RPMI7951 (cell line): ENCODE data around the gene VPS39. TPM values are rescaled to one million over a fixed set of nuclear protein-coding genes. Genes with fewer than 3 reads are reported as not detected.

Experiments
- DNase-seq: peaks from one replicate; pipeline ENCODE4 v3.0.0-alpha.2; 2012; ENCODE audit warnings: low read depth
- total RNA-seq: library from RNA; depleted of rRNA; stranded (reverse); fragments of >200 nt; shearing (Covaris generic); gene quantifications from 2 replicates; pipeline ENCODE4 v1.2.3, GENCODE V29; 2014

Gene VPS39
- total RNA-seq, 1 experiment from 2014 or later: 29.0 TPM

DNA sequence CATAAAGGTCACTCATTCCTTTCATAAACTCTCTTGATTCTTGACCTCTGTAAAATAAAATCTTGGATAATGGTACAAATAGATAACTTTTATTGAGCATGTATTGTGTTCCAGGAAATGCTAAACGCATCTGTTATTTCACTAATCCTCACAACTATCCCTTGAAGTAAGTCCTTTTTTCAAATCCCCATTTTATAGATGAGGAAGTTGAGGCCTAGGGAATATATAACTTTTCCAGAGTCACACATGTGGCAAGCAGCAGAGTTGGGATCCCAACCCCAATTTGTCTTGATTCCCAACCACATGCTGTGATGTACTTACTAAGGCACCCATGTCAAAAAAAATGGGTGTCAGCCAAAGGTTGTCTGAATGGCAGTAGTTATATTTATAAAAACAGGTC lies 6.3 kb downstream of the VPS39 start:
- no peak for DNase-seq

DNA sequence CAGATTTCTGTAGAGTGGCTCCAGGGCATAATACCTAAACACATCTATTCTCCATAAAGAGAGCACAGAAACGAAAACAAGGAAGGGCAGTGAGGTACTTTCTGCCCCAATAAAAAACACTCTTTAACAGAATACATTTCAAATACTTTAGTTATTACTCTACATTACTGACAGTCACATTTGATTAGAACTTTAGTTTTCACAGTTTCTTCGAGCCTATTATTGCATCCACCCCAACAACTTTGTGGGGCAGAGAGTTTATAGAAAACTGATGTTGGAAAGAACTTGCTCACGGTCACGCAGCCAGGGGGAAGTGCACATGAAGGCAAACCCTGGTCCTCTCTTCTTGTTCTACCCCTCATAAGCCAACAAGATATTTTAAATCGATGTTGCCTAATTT lies 9.0 kb downstream of the VPS39 start:
- DNase-seq: no peak

DNA sequence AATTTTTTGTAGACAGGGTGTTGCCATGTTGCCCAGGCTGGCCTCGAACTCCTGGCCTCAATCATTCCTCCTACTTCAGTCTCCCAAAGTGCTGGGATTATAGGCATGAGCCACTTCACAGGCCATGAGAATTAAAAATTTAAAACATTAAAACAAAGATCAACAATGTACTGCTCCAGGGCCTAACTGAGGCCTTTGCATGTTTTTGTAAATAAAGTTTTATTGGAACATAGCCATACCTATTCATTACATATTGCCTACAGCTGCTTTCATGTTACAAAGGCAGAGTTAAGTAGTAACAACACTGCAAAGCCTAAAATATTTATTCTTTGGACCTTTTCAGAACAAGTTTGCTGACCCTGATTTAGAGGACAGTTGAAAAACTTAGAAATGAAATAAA lies 9.6 kb downstream of the VPS39 start:
- no peak for DNase-seq

DNA sequence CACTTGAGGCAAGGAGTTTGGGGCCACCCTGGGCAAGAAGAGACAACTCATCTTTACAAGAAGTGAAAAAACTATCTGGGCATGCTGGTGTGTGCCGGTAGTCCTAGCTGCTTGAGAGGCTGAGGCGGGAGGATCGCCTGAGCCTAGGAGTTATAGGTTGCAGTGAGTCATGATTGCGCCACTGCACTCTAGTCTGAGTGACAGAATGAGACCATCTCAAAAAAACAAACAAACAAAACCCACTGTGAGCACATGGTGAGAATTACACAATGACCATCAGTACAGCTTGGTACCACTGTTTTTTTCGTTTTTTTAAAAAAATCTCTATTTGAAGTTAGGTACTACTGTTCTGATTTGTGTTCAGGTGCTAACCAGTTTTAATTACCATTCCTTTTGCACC lies 13.6 kb downstream of the VPS39 start:
- peak; percentile 26 for DNase-seq

DNA sequence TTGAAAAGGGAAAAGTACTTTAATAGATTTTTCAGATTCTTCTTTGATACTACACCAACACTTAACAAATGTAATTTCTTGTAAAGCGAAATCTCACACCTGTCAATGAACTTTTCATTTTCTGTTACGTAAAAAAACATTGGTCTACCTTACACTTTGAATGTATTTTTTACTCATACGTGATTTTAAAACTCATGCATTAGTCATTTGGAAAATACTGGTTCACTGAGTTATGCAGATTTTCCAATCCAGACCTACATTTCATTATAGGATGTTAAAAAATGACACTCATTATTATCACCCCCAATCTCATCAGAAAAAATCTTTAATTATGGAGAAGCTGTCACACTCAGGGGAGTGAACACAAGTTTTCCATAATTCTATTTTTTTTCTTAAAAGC lies 14.7 kb downstream of the VPS39 start:
- DNase-seq: no peak

DNA sequence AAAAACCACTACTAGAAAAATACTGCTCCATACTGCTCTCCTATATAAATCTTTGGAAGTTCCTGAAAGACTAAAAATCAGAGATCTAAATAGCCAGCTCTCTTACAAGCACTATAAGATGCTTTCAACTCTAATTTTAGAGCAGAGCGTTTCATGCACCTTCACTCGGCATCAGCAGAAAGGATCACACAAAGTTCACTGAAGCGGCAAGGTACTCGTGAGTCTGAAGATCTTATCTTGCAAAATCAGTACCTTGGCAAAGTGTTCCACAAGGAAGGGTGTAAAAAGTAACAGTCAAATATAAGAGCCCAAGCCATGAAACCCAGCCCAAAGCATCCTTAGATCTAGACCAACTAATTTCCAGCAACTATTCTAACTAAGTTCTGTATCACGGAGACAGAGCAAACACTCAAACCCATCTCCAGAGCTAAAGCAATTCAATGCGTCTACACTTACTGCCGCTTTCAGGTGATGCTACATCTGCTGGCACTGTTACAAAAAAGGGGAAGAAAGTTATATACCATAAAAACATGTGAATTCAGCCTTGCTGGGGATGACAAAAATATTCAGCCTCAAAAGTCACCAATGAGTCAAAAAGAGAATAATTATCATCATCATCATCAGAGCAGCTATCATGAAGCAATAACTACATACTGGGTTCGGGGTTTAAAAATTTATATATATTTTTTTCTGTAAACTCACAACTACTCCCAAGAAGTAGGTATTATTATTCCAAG lies 16.3 kb downstream of the VPS39 start:
- DNase-seq: no peak

DNA sequence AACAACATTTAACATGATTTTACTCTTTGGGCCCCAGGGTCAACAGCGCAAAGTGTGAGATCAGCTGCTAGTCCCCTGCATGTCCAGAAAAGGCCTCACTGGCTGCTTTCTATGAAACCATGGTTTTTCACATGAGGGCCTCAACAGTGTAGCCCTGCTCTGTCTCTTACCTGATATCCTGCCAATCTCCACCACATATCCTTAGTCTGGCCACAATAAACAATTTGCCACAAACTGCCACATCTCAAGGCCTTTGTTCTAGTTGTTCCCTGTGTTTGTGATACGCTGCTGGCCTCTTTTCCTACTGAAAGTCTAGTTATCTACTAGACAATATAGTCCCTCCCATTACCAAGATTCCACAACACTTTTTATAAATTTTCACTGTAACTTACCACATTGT lies 17.7 kb downstream of the VPS39 start:
- DNase-seq: no peak

DNA sequence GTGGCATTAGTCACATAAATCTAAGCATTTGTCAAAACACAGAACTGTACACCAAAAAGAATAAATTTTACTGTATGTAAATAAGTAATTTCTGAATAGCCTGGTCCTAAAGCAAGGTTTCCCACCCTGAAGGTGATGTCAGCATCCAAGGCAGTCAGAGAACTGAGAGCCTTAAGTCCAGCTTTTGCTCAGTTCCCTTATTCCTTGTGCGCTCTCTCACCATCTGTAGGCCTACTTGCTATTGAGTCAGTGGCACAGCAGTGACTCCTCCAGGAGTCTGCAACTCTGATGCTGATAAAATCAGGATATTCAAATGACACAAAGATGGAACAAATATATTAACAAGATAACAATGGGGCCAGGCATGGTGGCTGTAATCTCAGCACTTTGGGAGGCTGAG lies 22.3 kb downstream of the VPS39 start:
- no peak for DNase-seq

DNA sequence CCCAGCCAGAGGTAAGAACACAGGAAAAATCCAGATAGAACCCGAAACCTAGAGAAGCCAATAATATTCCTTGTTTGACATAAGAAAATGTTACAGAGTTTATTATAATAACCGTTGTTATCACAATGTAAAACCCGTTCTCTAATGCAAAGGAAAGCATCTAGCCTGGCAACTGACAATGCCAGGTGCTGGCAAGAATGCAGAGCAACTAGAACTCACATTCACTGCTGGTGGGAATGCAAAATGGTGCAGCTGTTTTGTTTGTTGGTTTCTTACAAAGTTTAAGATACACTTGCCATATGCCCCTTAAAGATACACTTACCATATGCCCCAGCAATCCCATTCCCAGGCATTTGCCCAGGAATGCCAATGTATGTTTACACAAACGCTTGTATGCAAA lies 23.4 kb downstream of the VPS39 start:
- no peak for DNase-seq

DNA sequence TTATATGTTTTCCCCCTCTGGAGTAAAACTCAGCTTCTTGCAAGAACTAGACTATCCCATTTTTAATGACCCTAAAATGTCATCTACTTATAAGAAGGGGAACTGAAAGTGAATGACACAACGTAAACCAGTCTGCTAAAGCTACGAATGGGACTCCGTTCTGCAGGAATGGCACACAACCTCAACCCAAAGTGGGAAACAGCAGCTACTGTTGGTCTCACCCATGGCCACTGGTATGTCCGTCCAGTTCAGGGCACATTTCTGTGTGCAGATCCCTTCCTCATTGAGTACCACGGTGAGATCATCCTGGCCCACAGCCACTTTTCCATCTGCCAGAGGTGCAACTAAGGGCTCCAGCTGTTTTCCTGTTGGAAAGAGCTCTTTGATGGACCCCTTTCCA lies 23.8 kb downstream of the VPS39 start:
- DNase-seq: no peak

DNA sequence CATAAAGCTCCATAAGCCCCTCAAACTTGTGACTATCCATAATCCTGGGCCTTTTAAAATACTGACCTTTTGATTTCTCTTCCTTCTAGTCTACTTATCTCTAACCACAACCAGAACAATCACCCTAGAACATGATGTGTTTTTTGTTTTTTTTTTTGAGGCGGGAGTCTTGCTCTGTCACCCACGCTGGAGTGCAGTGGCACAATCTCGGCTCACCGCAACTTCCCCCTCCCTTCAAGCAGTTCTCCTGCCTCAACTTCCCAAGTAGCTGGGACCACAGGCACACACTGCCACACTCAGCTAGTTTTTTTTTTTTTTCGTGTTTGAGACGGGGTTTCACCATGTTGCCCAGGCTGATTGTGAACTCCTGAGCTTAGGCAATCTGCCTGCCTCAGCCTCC lies 25.1 kb downstream of the VPS39 start:
- no peak for DNase-seq

DNA sequence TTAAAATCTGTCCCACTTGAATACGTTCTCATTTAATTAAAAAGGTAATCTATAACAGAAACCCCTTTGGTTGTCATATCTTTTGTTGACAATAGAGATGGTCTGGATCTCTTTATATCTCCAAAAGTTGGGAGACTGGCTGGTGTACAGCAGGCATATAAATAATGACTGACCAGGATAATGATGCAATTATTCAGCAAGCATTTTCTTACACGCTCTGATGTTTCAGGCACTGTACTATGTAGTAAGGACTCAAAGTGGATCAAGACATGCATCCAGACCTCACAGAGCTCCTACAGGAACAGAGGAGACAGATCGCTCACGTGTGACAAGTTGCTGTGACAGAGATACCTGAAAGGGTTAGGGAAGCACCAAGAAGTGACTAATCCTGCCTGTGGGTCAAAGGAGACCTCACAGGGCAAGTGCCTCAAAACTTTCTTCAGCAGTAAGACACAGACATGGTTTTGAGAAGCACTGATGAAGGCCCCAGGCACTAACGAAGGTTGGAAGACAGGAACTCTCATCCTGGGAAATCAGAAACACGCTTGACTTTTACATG lies 25.7 kb downstream of the VPS39 start:
- DNase-seq: no peak

DNA sequence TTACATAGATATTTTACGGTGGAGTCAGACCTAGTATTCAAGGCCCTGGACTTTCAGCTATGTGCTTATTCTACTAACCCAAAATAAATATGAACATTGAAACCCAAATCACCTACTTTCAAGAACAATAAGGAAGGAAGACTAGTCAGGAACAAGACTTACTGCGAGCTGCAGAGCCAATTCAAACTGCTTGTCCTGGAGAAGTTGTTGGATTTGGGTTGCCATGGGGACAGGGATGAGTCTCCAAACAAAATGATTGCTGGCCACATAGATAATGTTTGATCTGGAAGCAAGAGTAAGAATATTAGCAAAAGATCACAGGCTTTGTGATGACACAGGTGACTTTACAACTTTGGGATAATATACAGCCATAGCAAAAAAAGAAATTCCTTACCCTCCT lies 30.0 kb downstream of the VPS39 start:
- DNase-seq: no peak

DNA sequence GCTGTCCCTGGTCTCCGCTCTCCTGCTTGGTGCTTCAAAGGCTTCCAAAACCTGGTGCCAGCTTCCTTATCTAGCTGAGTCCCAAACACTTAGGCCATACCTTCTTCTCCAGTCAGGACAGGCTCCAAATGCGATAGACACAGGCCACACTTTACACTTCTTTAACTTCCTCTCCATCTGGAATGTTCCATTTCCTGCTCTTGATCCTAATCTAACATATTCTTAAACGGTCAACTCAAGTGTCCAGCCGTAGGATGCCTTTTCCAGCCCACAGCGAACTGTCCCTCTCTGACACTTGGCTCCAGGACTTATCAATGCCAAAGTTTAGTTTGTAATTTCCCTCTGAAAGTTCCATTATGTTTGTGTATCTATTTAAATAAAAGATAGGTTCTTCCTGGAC lies 32.4 kb downstream of the VPS39 start:
- DNase-seq: no peak

DNA sequence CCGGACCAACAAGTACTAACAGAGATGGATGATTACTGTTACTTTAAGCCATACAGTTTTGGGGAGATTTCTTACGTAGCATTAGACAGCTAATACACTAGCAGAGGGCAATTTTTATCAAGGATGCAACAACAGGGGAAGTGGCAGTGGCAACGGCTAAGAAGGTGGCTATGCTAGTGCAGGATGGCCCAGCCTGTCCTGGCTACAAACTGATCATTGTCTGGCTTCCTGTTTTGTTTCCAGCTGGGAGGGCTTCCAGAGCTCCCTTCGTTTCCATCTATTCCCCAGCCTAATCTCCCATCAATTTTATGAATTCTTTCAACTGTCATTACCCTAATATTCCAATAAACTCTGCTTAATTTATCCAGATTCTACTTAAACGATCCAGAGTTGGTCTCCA lies 35.6 kb downstream of the VPS39 start:
- DNase-seq: no peak

DNA sequence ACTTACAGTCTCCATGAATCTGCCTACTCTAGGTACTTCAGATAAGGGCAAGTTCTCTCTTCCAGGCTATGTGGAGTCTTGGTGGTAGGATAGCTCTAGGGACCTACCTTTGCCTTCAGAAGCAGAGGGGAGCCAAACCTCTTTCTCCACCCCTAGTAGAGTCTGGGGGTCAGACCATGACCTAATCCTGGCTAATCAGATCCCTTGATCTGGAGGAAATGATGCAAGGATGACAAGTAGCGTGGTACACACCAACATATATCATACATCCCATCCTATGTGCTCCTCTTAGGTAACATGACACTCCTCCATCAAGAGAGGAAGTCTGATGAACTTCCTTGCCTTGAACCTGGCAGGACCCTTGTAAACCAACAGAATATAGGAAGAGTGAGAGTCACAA lies 36.3 kb downstream of the VPS39 start:
- no peak for DNase-seq

DNA sequence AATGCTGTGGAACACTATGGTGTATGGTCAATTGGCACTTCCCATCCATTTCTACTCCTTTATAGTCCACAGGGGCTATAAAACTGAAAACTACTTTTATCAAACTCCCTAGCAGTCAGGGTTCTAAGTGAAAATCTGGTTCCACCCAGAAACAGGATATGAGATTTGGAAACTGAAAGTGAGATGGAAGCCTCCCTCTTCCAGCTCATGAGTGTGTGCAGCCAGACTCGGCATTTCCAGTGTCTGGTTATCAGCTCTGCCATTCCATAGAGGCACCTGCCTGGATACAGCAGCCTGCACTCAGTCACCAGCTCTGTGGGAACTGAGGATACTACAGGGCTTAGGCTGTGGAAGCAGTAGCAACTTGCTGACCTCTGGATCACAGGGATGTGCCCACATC lies 37.0 kb downstream of the VPS39 start:
- DNase-seq: no peak

DNA sequence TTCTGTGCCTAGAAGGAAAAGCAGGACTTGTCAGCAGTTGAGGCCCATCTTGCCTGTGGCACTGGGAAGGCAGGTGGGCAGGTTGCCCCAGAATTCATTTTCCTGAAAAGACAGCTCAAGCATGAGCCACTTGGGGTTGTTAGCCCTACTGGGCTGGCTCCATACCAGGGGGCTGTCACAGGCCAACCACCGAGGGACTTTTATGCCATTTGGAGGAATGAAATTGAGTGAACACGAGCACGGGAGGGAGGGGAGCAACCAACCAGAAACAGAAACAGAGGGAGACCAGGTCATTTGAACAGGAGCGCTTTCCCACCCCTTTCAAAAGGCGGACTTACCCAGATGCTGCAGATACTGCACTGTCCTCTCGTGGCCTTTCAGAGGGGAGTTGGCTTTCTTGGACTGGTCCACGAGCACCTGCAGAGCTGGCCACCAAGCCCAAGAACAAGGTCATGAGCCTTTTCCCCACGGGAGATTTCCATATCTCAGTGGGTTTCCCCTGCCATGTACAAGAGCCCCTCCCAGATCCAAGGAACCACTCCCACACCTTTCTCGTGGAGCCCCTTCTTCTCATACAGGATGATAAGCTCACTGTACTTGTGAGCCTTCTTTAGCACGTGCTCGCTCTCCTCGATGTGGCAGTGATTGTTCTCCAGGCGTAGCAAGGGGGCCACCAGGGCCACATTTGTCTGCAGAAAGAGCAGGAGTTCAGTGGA lies 41.7 kb downstream of the VPS39 start:
- no peak for DNase-seq

DNA sequence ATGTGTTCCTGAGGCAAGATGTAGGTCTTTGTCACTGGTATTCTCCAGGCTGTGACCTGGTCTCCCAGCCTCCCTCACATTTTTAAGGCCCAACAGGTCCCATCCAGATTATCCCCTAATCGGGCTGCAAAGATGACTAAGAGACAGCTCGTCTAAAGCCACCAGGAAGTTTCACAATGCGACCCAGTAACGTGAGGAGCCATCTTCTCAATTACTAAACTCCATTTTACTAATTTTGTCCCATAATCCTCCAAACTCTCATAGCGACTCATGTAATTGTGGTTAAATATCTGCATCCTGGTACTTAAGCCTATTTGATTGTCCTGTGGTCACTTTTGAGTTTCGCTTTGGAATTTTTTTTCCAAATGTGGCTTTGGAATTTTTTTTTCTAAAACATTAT lies 43.0 kb downstream of the VPS39 start:
- peak; percentile 15 for DNase-seq

DNA sequence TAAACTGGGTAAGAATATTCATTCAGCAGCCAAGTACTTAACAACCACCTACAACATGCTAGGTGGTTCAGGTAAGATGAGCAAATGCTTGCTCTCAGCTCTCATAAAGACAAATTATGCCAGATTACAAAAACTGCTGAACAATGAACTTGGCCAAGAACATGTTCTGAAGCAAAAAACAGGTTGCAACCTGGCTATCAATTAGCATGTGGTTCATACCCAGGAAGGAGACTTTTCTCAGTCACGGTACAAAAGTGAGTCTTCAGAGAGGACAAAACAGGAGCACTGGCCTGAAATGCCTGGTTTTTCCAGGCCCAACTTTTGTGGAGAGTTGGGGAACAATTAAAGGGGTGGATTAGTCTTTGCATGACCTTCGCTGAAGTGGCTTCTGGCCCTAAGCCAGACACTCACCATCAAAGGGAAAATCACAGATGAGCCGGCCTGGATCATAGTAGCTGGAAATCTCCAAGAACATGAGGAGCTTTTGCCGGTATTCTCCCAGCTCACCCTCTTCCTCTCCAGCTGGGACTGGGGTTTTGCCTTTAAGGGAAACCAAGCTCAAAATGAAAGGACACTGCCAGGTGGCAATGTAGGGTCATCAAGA lies 44.1 kb downstream of the VPS39 start:
- DNase-seq: no peak

DNA sequence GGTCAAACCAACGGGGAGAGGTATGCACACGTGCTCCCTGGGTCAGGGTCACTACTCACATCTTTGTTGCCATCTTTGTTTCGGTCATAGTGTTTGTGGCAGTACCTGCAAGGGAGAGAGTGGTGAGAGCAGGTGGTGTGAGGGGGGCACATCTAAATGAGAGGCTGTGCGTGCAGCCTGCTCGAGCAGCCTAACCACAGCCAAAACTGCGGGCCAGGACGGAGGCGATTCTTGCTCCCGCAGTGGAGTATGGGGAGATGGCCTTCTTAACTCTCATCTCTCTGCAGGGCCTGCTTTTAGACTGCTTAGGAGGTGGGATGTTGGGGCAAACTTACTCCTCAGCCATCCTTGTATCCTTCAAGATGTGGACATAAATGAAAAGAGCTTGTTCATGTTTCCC lies 44.8 kb downstream of the VPS39 start:
- no peak for DNase-seq

DNA sequence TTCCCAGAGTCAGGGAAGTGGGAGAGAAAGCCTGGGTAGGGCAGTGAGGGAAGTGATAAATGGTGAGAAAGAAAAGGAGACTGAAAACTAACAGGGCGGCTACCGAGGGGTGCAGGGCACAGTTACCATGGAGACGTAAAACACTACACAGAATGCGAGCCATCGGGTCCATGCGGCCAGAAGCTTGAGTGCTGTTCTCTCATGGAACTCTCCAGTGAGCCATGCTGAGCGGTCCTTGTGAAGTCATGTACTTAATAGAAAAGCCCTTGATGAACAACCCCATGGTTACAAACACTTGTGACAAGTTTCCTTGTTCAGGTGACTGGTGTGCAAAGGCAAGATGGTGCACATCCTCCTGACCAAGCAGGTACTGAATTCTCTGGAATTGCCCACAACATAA lies 48.0 kb downstream of the VPS39 start:
- DNase-seq: no peak

DNA sequence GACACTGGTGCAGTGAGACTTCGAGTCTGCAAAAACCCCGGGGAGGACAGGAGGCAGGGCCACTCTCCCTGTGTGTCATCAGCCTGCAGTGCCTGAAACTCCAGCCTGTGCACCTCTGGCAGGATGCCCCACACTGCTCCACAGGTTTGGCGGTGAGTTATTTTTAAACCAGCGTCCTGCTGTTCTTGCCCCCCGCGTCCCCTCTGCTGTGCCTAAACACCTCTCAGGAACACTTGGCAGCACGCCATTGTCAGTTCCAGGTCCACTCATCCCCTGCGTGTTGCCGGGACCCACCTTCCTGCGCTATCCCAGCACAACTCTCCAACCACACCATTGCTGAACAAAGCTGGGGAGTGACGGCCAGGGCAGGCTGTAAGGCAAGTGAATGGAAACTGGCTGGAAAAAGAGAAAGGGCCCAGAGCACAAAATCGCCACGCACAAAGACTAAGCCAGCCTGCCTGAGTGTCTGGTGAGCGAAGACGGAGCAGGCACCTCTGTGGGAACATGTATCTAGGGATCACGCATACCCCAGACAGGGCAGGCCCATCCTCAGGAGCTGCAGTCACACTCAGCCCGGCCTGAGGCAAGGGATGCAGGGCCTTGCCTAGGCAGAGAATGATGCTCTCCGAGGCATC lies 48.6 kb downstream of the VPS39 start:
- DNase-seq: no peak
